PFSK-1 (cell line): ENCODE results near the gene SRSF8.

ENCODE experiments used
- SIN3A ChIP-seq: IDR thresholded peaks from 2 replicates; pipeline ENCODE4 v1.6.1; 2012; ENCODE audit warnings: mild to moderate bottlenecking, low read length, moderate library complexity, borderline replicate concordance; ENCODE audit not compliant: insufficient read depth
- TAF1 ChIP-seq: IDR thresholded peaks from 2 replicates; pipeline ENCODE4 v1.6.1; 2012; ENCODE audit warnings: low read length, control low read depth, borderline replicate concordance; ENCODE audit not compliant: insufficient read depth

DNA sequence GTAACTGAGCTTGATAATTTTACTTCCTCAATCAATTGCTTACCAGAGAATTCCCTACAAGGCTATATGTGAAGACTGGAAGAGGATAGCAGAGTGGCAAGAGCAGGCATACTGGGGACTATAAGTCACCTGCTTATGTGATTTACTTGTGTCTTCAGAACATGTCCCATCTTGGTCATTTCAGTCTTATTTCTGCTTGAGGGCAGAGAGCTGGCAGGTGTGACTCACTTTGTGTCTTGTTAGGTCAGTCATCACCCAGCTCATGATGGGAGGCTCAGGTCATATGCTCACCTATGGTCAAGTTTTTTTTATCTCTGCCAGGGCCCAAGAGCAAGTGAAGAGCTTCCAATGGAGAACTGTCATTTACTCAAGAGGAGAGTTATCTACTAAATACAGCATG lies 6.2 kb downstream of the SRSF8 start:
- no peak for TF ChIP-seq TAF1
- no peak for TF ChIP-seq SIN3A
